G401.6 (cell line): Measurements from ENCODE around the gene C5.
"Not testable (repeated sequence)": the region's sequence is repeated elsewhere in the genome, so short reads cannot be mapped to it uniquely, and the experiment has no call there.

Experiments used
- FAIRE-seq: peaks from 2 replicates; lab custom pipeline; 2012; peaks lifted over from hg19 to GRCh38; lab: Jason Lieb, UNC

C5 gene

GRCh38 chr9:121050128-121050988, at the start of gene C5:
Gene C5, minus strand, starts transcription at chr9:121050275. Its CDS starts 29 bp downstream, at chr9:121050246.
- no peak for FAIRE-seq

- no peak for FAIRE-seq
Observed at GRCh38 chr9:121098567-121099198, 48.6 kb upstream of the C5 start.

- FAIRE-seq, result no peak
Observed at GRCh38 chr9:121095057-121095456, 45.0 kb upstream of the C5 start.

GRCh38 chr9:121090743-121091142, 40.7 kb upstream of the C5 start:
- not testable (repeated sequence) for FAIRE-seq

- no peak for FAIRE-seq
Observed at GRCh38 chr9:121088576-121088975, 38.5 kb upstream of the C5 start.

GRCh38 chr9:121085661-121086060, 35.6 kb upstream of the C5 start:
- FAIRE-seq, result no peak

GRCh38 chr9:121082075-121082474, 32.0 kb upstream of the C5 start:
- no peak for FAIRE-seq

- FAIRE-seq, result no peak
Observed at GRCh38 chr9:121075251-121076036, 25.4 kb upstream of the C5 start.

GRCh38 chr9:121074370-121075250, 24.5 kb upstream of the C5 start, which contains the start of gene CNTRL:
Gene CNTRL, plus strand, starts transcription at chr9:121074955. Its CDS starts 13,372 bp downstream, at chr9:121088327.
- FAIRE-seq, result no peak

GRCh38 chr9:121073038-121073437, 23.0 kb upstream of the C5 start:
- no peak for FAIRE-seq

GRCh38 chr9:121071756-121072421, 21.8 kb upstream of the C5 start:
- FAIRE-seq, result no peak

- FAIRE-seq, result no peak
Observed at GRCh38 chr9:121071370-121071755, 21.3 kb upstream of the C5 start.

GRCh38 chr9:121069396-121069795, 19.3 kb upstream of the C5 start:
- no peak for FAIRE-seq

- no peak for FAIRE-seq
Observed at GRCh38 chr9:121067640-121068039, 17.6 kb upstream of the C5 start.

GRCh38 chr9:121066850-121067249, 16.8 kb upstream of the C5 start:
- FAIRE-seq, result no peak

- FAIRE-seq, result peak; percentile 80
Observed at GRCh38 chr9:121059998-121060636, 10.0 kb upstream of the C5 start.

GRCh38 chr9:121059513-121059912, 9.4 kb upstream of the C5 start:
- no peak for FAIRE-seq

- no peak for FAIRE-seq
Observed at GRCh38 chr9:121057821-121058220, 7.7 kb upstream of the C5 start.

- FAIRE-seq, result no peak
Observed at GRCh38 chr9:121055642-121056143, 5.6 kb upstream of the C5 start.

GRCh38 chr9:121053544-121053943, 3.5 kb upstream of the C5 start:
- FAIRE-seq, result no peak

GRCh38 chr9:121048618-121049017, 1.5 kb downstream of the C5 start:
- FAIRE-seq, result no peak
